NCI-H128 (cell line): Measurements from ENCODE around the gene HDHD3.
"Not testable (repeated sequence)": the region's sequence is repeated elsewhere in the genome, so short reads cannot be mapped to it uniquely, and the experiment has no call there.

ENCODE experiments used
- DNase-seq: peaks from one replicate; lab custom pipeline; 2025; ENCODE audit not compliant: unreplicated experiment; lab: John Stamatoyannopoulos, UW

Gene HDHD3

DNA sequence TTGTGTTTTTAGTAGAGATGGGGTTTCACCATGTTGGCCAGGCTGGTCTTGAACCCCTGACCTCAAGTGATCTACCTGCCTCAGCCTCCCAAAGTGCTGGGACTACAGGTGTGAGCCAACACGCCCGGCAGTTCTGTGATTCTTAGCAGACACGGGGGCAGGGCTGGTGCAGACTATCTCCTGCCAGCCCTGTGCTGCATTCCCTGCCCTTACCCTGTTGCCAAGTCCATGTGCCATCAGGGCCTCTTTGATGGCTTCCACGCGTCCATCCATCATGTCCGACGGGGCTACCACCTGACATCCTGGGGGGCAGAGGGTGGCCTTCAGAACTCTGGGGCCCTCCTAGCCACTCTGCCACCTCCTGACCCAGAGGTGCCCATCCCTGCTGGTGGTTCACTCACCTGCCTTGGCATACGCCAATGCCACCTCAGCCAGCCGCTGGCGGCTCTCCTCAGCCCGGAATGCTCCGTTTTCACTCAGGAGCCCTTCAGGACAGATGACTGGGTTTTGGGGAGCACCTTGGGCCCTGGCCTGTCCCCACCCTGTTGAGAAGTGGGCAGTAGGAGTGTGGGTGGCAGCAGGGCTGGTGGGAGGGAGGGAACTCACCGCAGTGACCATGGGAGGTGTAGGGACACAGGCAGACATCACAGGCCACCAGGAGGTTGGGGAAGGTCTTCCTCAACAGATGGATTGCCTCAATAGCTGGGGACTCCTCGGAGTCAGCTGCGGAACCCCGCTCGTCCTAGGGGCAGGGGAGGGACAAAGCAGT is 13.6 kb upstream of the HDHD3 start:
- DNase-seq: no peak

DNA sequence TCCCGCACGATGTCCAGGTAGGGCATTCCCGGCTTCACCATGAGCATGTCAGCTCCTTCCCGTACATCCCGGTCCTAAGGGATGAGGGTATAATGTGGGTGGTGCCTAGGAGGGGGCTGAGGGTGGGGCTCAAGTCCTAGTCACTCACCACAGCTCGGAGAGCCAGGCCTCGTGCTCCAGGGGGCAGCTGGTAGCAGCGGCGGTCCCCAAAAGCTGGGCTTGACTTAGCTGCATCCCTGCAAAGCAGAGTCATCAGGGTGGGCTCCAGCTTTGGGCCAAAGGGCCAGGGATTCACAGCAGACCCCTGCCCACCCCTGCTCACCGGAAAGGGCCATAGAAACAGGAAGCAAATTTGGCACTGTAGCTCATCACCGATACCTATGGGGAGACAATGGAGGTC is 12.7 kb upstream of the HDHD3 start:
- DNase-seq: no peak

DNA sequence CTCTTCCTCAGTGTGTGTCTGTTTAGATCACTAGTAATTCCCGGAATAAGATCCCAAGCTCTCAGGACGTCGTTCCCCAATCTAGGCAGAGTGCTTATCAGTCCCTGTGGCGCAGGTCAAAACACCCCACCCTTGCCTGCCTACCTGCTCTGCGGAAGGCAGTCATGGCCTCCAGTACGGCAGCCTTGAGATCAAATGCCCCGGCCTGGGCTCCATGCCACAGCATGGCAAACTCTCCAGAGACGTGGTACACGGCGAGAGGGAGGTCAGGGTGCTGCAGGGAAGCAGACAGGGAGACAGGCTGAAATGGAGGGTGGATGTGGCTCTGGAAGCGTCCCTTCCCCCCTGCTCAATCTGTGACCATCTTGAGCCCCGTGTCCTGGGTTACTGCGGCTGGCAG is 12.0 kb upstream of the HDHD3 start:
- no peak for DNase-seq

DNA sequence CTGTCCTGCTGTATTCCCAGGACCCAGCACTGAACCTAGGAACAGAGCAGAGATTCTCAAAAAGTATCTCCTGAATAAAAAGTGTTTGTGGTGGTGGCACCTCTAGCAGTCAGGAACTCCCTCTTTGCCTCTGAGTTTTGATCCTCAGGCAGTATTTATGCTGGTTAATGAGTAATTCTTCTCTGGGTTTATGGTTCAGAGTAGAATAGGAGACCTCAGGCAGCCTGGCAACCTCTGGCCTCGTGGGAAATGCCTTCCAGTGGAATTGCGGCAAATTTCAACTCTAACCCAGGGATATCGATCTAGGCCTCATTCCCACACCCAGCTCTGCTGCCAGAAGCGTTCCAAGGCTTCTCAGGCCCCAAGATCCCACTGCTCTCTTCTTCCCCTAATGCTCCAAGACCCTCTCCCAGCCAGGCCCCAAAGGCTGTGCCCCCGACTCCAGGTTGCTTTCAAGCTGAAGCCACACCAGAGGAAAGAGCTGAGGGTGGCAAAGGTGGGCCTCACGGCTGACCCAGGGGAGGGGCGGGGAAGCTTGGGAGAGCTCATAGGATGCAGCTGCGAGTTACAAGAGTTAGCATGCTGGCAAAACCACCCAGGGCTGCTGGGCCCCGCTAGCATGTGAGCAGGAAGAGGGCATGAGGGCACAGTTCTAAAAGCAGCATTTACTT is 10.9 kb upstream of the HDHD3 start:
- no peak for DNase-seq

DNA sequence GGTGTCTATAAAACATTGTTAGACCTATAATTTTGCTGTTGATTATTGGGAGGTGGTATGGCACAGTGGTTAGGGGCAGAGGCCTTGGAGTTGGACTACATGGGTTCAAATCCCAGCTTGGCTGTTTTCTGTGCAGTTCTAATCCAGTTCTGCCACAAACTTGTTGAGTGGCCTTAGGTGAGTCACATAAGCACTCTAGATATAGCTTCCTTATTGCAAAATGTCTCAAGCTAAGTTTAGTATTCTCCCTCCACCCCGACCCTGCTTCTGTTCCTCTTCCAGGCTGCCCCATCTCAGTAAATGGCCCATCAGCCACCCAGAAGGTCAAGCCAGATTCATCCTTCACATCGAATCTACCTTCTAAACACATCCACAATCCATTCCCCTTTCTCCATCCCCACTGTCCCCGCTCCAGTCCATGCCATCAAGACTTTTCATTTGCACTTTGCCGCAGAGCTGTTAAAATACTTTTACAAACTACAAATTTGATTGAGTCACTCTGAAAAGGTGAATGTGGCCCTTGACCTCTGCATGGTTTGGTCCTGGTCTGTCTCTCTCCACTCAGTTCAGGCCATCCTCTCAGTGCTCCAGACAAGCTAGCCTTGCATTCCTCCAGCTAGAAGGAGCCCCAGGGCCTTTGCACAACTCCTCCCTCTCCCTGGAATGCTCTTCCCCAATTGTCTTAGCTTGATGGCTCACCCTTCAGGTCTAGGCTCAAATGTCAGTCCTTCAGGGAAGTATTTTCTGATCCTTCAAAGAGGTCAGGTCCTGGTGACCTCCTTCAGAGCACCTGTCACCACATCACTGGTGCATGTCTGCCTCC is 10.0 kb upstream of the HDHD3 start:
- no peak for DNase-seq

DNA sequence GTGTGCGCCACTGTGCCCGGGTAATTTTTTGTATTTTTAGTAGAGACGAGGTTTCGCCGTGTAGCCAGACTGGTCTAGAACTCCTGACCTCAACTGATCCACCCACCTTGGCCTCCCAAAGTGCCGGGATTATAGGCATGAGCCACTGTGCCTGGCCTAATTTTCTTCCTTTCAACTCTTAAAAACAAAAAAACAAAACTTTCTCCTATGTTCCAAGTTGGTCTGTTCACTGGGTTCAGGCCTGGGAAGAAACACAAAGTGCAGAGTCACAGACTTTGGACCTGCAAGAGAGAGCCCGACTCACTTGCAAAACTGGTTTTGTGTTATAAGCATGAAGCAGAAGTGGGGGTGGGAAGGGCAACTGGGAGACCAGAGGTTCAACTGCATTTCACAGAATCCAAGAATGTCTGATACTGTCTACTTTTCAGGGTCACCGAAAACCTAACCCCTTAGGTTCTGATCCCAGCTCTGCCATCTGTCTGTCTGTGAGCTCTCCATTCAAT is 5.2 kb upstream of the HDHD3 start:
- DNase-seq: no peak

DNA sequence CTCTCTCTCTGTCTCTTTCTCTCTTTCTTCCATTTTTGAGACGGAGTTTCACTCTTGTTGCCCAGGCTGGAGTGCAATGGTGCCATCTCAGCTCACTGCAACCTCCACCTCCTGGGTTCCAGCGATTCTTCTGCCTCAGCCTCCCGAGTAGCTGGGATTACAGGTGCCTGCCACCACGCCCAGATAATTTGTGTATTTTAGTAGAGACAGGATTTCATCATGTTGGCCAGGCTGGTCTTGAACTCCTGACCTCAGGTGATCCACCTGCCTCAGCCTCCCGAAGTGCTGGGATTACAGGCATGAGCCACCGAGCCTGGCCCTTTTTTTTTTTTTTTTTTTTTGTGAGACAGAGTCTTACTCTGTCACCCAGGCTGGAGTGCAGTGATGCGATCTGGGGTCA is 4.7 kb upstream of the HDHD3 start:
- not testable (repeated sequence) for DNase-seq

DNA sequence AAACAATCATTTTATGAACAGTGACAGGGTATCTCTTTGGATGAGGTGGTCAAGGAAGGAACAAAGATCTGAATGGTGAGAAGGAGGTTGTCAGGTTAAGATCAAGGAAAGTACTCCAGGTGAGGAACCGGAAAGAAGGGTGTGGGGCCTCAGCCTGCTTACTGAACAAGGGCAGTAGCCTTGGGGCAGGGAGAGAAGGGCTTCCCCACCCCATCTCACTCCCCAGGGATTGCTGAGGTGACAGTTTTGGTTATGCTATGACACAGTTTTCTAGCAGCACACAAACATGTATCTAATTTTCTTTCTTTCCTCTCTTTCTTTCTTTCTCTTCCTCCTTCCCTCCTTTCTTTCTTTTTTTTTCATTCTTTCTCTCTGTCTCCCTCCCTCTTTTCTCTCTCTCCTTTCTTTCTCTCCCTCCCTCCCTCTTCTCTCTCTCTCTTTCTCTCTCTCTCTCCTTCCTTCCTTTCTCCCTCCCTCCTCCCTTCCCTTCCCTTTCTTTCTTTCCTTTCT is 4.1 kb upstream of the HDHD3 start:
- DNase-seq: no peak

DNA sequence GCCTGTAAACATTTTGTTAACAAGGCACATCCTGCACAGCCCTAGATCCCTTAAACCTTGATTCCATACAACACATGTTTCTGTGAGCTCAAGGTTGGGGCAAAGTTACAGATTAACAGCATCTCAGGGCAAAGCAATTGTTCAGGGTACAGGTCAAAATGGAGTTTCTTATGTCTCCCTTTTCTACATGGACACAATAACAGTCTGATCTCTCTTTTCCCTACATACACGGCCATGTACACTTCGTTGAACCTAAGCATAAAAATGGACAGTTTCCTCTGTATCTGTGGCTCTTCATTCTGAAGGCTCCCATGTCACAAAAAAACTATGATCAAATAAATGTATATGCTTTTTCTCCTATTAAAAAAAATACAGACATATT is 3.0 kb upstream of the HDHD3 start:
- DNase-seq: not testable (repeated sequence)

DNA sequence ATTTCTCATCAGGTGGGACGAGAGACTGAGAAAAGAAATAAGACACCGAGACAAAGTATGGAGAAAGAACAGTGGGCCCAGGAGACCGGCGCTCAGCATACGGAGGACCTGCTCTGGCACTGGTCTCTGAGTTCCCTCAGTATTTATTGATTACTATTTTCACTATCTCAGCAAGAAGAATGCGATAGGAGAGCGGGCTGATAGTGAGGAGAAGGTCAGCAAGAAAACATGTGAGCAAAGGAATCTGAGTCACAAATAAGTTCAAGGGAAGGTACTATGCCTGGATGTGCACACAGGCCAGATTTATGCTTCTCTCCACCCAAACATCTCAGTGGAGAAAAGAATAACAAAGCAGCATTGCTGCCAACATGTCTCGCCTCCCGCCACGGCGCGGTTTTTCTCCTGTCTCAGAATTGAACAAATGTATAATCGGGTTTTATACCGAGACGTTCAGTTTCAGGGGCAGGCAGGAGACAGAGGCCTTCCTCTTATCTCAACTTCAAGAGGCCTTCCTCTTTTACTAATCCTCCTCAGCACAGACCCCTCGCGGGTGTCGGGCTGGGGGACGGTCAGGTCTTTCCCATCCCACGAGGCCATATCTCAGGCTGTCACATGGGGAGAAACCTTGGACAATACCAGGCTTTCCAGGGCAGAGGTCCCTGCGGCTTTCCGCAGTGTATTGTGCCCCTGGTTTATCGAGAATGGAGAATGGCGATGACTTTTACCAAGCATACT is 2.5 kb upstream of the HDHD3 start:
- DNase-seq: not testable (repeated sequence)

DNA sequence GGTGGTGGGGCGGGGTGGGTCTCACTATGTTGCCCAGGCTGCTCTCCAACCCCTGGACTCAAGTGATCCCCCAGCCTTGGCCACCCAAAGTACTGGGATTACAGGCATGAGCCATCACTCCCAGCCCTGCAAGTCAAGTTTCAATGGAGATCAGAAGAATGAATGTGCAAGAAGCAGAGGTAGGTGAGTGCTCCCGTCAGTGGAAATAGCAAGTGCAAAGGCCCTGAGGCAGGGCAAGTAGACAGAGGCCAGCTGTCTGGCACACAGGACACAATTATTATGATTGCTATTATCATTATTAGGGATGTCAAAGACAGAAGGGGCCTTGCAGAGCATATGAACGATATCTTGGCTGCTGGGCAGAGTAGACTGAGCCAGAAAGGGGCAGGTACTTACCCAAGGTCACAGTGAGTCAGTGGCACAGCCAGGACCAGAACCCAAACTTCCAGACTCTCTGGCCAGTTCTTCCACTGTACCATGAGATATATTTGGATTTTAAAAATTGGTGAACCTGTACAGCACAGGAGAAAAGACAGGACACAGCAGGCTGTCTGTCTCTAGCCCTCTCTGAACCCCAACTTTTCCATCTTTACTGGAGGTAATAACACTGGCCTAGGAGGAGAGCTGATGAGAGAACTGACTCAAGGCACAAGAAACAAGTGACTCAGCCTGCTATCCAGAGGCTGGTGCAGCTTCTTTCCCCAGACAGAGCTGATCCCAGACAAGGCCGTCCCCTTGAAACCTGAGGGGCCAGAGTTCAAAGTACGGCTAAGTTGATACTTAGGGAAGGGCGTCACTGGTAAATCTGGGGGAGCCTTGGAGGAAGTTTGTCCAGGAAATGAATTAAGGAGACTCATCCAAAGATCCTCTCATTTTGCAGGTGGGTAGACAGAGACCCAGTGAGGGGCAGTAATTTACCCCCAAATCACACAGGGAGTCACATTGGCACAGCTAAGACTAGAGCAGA is 1.4 kb downstream of the HDHD3 start:
- no peak for DNase-seq

DNA sequence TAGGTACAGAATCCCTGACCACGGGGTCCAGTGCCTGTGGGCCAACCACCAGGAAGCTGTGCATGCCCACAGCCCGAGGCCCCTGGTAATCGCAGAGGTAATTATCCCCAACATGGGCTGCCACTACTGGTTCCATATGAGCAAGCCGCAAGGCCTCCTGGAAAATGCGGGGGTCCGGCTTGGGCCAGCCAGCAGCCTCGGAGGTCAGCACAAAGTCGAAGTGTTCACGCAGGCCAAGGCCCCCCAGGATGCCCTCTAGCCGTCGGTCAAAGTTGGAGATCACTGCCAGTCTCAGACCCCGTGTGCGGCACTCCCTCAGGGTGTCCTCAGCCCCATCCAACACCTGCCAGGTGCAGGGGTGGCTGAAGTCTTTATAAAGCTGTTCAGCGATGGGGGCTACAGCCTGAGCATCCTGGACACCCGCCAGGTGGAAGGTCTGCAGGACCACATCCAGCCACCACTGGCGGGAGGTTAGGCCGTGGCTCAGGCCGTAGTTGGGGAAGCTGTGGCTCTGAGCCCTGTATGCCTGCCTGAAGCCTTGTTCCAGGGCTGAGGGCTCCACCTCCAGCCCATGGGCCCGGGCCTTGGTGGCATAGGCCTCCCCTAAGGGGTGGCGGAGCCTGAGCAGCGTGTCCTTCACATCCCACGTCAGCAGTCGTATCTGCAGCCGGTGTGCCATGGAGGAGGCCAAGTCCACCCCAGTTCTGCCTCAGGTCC is 3.0 kb downstream of the HDHD3 start:
- no peak for DNase-seq

DNA sequence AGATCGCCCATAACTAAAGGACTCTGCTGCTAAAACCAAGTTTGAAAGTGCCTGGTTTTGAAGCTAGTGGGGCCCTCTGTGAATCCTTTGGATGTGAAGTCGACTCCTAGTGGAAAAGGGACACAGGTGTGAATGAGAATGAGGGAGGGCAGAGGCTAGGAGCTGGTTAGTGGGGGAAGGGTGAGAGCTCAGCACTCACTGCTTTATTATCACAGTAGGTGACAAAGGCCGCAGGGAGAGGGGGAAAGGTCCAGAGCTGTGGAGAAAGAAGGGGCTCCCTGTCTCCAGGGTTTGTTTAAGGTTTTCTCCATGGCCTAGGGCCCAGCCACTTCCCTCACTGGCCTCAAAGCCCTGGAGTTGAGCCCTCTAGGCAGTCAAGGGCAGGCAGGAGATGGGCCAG is 3.5 kb downstream of the HDHD3 start:
- DNase-seq: no peak

DNA sequence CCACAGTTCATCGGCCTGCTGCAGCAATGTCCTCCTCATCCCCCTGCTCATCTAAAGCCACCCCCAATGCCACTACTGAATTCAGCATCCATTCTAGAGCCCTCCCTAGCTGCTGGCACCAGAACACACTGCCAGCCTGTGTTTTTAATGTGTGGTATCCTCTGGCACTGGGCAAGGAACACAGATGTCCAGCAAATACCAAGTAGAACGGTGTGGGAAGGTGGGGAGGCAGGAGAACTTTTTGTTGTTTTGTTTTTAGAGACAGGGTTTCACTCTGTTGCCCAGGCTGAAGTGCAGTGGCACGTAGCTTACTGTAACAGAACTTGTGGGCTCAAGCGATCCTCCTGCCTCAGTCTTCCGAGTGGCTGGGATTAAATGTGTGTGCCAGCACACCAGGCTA is 4.7 kb downstream of the HDHD3 start:
- no peak for DNase-seq

DNA sequence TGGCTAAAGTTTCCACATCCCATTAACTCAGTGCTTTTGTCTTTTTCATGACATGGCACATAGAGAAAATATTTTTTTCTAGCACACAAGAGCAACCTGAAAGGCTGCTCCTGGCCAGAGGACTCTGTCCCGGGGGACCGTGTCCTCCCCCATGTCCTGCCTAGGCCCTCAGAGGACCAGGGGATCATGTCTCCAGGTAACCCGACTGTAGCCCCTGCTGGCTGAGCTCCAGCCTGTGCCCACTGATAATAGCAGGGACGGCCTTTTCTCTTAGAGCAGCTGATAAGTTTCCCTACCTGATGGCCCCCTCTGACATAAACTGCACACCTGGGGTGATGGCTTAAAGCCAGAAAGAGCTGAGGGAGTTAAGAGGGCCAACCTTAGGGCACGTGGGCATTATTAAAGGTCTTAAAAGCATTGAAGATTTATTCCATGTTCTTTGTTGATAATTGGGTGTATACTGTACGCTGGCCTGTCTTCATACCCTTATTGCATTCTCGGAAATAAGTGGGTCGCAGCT is 5.9 kb downstream of the HDHD3 start:
- peak; percentile 41 for DNase-seq

DNA sequence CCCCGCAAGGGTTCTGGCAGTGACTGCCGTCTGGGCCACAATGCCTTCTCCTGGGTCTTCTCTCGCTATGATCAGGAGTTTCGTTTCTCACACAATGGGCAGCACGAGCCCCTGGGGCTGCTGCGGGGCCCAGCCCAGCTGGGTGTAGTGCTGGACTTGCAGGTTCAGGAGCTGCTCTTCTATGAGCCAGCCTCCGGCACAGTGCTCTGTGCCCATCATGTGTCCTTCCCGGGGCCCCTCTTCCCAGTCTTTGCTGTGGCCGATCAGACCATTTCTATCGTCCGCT is 7.0 kb downstream of the HDHD3 start:
- no peak for DNase-seq

DNA sequence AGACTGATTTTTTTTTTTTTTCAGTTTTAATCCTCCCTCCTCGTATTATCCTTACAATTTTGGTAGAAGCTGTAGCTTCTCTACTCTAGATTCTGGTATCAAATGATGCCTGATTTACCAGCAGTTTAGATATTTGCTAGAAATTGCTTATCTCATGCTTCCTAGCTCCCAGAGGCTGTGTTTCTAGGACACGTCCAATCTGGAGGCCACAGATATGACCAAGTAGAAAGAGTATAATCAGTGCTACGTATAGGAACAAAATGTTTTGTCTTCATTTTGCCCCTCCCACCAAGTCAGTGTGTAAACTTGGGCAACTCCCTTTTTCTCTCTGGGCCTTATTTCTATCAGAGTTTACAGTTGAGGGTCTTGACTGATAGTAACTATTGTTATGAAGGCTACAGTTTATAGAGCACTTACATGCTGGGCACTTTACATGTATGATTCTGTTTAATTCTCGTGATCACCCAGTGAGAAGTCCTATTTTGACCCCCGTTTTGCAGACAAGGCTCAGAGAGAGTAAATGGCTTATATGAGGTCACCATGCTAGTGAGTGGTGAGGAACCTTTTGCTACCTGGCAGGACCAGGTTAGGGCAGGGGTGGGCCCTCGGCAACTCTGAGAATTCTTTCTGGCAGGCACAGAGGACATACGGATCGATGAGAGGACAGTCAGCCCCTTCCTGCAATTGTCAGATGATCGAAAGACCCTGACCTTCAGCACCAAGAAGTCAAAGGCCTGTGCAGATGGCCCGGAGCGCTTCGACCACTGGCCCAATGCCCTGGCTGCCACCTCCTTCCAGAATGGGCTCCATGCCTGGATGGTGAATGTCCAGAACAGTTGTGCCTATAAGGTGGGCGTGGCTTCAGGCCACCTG is 7.6 kb downstream of the HDHD3 start:
- no peak for DNase-seq

DNA sequence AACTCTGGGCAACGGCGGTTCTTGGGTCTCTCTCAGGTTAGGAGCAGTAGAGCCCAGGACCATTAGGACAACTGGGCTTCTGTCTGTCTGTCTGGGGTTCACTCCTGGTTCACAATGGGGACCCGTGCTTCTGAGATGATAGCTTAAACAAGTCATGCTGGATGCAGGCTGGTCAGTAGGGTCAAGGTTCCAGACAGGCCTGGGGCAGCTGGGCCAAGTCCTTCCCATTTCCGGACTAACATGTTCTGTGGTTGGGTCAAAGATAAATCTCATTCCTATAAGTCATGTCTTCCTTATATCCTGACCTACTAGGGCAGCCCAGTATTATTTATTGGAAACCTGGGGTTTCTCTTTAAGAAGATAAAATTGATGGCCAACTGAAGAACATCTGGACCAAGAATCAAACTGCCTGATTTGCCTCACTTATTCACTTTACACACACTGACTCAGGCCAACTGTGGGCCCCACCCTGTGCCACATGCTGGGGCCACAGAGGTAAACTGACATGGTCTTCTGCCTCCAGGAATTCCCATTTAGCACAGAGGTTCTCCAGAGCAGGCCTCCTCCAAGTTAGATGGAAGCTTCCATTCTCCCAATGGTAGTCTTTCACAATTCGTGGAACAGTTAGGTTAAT is 8.3 kb downstream of the HDHD3 start:
- DNase-seq: no peak
